ENCODE measurements around the gene FUT8.

FUT8 gene

GRCh38 chr14:65495196-65495595 lies 82.7 kb downstream of the FUT8 start:
- no peak for DNase-seq (ENCODE audit: low read depth)

- DNase-seq (ENCODE audit: low read depth) = no peak
These were observed 83.9 kb downstream of the FUT8 start for GRCh38 chr14:65496178-65496993.

- DNase-seq (ENCODE audit: low read depth) = no peak
These were observed 86.6 kb downstream of the FUT8 start for GRCh38 chr14:65499138-65499537.

- DNase-seq (ENCODE audit: low read depth) = no peak
These were observed 87.5 kb downstream of the FUT8 start for GRCh38 chr14:65500075-65500474.

- DNase-seq (ENCODE audit: low read depth) = no peak
These were observed 88.8 kb downstream of the FUT8 start for GRCh38 chr14:65501328-65501727.

DNA sequence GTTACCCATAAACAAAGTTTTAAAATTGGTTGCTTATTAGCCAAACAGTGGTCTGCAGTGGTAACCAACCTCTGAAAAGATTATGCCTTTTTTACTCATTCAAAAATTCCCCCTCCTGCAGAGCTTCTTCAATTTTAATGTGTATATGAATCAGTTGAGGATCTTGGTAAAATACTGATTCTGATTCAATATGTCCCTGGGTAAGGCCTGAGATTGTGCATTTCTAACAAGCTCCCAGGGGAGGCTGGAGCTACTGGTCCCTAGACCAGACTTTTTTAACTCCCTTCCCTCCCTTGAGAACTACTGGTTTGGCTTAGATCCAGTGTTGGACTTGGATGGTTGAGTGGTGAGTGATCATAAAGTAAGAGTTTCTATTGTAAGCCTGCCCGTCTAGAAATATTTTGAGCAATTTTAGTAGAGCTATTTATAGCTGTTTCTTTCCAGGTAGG lies 90.2 kb downstream of the FUT8 start:
- no peak for DNase-seq (ENCODE audit: low read depth)

- DNase-seq (ENCODE audit: low read depth) = no peak
These were observed 91.2 kb downstream of the FUT8 start for GRCh38 chr14:65503771-65504170.

DNA sequence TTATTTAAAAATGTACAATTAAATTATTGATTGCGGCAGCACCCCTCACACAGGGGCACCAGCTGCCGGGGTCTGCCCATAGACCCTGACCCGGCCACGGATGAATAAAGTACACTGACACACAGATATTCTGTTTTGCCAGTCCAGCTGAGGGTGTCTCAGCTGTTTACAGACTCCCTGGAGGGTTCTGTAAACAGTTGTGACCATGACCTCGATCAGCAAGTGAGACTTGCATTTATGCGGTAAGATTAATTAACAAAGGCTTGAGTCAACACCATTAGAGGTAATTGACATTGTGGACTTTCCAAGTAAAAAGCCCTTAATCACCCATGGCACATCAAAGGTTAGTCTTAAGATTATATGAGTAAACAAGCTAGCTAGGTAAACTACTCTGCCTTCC lies 94.3 kb downstream of the FUT8 start:
- no peak for DNase-seq (ENCODE audit: low read depth)

DNA sequence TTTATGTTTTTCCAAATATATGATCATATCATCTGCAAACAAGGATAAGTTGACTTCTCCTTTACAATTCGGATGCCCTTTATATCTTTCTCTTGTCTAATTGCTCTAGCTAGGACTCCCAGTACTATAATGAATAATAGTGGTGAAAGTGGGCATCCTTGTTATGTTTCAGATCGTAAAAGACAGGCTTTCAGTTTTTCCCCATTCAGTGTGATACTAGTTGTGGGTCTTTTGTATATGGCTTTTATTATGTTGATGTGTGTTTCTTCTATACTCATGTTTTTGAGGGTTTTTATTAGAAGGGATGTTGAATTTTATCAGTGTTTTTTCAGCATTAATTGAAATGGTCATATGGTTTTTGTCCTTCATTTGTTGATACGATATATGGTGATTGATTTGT lies 97.3 kb downstream of the FUT8 start:
- DNase-seq (ENCODE audit: low read depth) = no peak

GRCh38 chr14:65513671-65514070 lies 101.1 kb downstream of the FUT8 start:
- no peak for DNase-seq (ENCODE audit: low read depth)

GRCh38 chr14:65517635-65518542 lies 105.4 kb downstream of the FUT8 start:
- DNase-seq (ENCODE audit: low read depth) = no peak

GRCh38 chr14:65528069-65528468 lies 115.5 kb downstream of the FUT8 start:
- DNase-seq (ENCODE audit: low read depth) = no peak

DNA sequence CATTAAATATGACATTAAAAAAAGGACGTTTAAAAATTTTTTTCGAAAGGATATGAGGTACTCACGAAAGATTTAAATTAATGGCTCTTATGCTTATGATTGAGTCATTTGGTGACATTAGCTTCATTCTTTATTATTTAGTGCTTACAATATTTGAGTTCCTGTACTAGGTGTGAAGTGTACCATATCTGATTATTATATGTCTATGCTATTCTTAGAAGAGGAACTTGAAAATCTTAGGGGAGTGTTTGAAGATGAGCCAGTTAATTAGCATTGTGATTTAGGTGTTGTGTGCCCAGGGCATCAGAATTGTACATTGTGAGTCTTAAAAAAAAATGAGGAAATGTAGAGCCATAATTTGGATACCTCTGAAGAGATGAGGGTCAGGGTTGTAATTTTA lies 118.6 kb downstream of the FUT8 start:
- no peak for DNase-seq (ENCODE audit: low read depth)

DNA sequence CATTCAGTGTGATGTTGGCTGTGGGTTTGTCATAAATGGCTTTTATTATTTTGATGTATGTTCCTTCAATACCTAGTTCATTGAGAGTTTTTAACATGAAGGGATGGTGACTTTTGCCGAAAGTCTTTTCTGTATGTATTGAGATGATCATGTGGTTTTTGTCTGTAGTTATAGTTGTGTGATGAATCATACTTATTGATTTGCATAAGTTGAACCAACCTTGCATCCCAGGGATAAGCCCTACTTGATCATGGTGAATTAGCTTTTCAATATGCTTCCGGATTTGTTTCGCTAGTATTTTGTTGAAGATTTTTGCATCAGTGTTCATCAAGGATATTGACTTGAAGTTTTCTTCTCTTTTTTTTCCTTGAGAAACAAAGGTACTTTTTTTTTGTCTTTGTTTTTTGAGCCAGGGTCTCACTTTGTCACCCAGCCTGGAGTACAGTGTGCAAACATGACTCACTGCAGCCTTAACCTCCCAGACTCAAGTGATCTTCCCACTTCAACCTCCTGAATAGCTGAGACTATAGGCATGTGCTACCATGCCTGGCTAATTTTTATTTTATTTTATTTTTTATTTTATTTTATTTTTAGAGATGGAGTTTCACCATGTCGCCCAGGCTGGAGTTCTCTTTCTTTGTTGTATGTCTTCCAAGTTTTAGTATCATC lies 121.3 kb downstream of the FUT8 start:
- no peak for DNase-seq (ENCODE audit: low read depth)

DNA sequence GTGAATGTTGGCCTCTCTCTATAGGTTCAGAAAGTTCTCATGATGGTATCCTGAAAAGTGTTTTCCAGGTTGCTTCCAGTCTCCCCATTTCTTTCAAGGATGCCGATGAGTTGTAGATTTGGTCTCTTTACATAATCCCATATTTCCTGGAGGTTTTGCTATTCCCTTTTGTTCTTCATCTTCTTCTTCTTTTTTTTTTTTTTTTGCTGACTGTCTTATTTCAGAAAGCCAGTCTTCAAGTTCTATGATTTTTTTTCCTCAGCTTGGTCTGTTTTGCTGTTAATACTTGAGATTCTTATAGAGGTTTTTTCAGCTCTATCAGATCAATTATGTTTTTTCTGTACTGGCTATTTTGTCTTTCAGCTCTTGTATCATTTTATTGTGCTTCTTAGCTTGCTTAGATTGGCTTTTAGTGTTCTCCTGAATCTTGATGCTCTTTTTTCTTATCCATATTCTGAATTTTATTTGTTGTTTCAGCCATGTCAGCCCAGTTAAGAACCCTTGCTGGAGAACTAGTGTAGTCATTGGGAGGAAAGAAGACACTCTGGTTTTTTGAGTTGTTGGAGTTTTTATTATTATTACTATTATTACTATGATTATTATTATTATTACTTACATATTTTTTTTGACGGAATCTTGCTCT lies 124.4 kb downstream of the FUT8 start:
- no peak for DNase-seq (ENCODE audit: low read depth)

GRCh38 chr14:65548878-65549277 lies 136.3 kb downstream of the FUT8 start:
- no peak for DNase-seq (ENCODE audit: low read depth)

DNA sequence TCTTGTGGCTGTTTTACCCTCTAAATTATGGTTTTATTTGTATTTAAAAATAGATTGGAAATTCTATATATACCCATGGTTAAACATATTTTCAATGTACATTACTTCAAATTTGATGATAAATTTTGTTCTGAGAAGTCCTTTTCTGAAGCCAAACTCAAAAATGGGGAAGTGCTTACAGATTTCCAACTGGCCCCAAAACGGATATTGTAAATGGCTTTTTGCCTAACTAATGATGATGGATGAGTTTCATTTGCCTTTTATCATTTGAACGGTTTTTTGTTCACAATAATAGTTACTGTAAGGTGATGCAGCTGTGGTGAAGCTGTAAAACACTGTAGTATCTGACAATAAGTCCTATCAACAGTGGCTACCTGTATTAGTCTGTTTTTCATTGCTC lies 136.9 kb downstream of the FUT8 start:
- DNase-seq (ENCODE audit: low read depth) = no peak

DNA sequence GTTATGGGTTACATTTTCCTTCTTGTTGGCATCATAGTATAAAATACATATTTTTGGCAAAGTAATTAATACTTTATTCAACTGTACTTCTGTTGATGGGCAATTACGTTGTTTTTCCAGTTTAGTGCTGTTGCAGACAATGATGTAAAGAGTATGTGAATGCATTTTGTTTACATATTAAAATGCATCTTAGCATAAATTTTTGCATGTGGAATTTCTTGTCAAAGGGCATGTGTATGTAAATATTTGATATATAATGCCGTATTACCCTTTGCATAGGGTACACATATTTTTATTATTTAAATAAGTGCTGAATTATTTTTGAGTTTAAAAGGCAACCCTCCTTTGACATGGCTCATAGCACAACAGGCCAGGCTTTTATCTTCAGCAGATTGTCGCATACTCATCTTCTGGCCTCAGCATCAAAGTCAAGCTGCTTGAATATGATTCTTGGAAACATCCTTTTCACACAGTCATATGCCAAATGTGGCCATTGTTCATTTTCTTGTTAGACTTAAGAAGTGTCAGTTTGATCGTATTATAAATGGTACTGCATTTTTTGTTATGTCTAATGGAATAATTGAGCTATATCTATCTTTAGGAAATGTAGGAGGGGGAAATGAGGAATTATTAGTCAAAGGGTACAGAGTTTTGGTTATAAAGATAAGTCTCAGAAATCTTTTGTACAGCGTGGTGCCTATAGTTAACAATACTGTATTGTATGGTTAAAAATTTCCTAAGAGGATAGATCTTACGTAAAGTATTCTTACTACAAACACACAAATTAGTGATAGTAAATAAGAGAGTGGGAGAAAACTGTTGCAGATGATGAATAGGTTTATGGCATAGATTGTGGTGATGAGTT lies 138.5 kb downstream of the FUT8 start:
- no peak for DNase-seq (ENCODE audit: low read depth)

- no peak for DNase-seq (ENCODE audit: low read depth)
These were observed 140.2 kb downstream of the FUT8 start for GRCh38 chr14:65552724-65553123.

DNA sequence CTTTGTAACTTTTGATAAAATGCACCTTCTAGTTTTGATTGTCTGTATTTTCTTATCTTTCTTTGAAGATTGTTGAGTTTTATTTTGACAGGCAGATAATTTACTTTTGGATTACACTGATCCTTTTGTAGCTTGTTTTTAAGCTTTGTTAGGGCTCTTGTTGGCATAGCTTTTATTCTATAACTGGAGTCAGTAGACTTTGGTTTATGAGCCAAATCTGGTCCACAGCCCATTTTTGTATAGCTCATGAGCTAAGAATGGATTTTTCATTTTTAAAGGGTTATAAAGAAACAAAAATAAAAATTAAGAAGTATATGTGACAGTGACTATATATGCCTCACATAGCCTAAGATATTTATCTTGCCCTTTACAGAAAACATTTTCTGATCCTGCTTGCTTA lies 142.3 kb downstream of the FUT8 start:
- no peak for DNase-seq (ENCODE audit: low read depth)

GRCh38 chr14:65555358-65555757 lies 142.8 kb downstream of the FUT8 start:
- no peak for DNase-seq (ENCODE audit: low read depth)

Measured in GM04503 (cell line).